BJ (cell line): ENCODE measurements around the gene DDX24. TPM values are rescaled to one million over a fixed set of nuclear protein-coding genes. Genes with fewer than 3 reads are reported as not detected.

ENCODE experiments used
- CTCF ChIA-PET: fragments of 350-600 bp; formaldehyde crosslinking; extraction: SDS; loops from one replicate; lab custom pipeline; 2021; ENCODE audit warnings: antibody characterized with exemption, inconsistent platforms; lab: Yijun Ruan, JAX
- POLR2A ChIA-PET: fragments of 300-600 bp; sonication (Branson Sonifier 250); formaldehyde crosslinking; extraction: SDS; loops from one replicate; lab custom pipeline; 2021; ENCODE audit warnings: antibody characterized with exemption; lab: Charles Lee
- DNase-seq: peaks from one replicate; pipeline ENCODE4 v3.0.0-alpha.2; 2011; ENCODE audit warnings: low read depth
- H3K27me3 ChIP-seq: 2 replicates; pipeline ENCODE4 v1.6.0; 2011; ENCODE audit warnings: low read length; ENCODE audit not compliant: control insufficient read depth, insufficient read depth
- H3K36me3 ChIP-seq: 2 replicates; pipeline ENCODE4 v1.5.1; 2011; ENCODE audit warnings: low read length; ENCODE audit not compliant: control insufficient read depth, insufficient read depth
- H3K4me3 ChIP-seq: 2 replicates; pipeline ENCODE4 v1.5.1; 2011; ENCODE audit warnings: low read depth, mild to moderate bottlenecking, control low read depth, low read length
- polyA plus RNA-seq: library from polyadenylated mRNA; depleted of rRNA; stranded (reverse); fragments of >200 nt; gene quantifications from 2 replicates; pipeline ENCODE4 v1.2.3, GENCODE V29; 2011
- TF ChIP-seq, protein P1 (sequence below): IDR thresholded peaks from 2 replicates; pipeline ENCODE4 v1.5.1; 2011; ENCODE audit warnings: low read depth, mild to moderate bottlenecking, control low read depth, inconsistent platforms, low read length, moderate library complexity; ENCODE audit not compliant: insufficient read depth

The DDX24 gene
- polyA plus RNA-seq, 1 experiment: 147 TPM

DNA sequence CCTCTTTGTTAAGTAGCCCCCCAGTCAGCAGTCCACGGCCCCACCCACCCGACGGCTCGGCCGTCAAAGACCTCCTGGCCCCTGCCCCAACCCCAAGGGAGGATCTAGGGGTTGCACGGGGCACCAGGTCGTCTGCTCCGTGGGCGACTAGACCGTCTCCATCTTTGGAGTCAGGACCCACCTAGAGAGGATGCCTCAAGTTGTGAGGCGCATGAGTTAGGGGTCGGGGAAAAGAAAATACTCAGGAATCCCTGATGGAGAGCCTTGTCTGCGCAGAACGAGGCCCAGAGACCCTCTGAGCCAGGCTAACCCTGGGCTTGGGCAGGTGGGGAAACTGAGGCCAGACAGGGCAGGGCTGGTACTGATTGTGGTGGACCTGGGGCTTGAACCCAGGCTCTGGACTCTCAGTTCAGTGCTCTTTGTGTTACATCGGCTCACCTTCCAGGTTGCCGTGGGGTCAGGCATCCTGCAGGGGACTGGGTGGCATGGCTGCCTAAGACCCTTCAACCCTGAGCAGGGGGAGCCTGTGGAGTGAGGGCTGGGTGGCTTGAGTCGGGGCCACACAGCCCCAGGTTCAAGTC lies 54.0 kb downstream of the DDX24 start:
- ChIA-PET CTCF (interaction anchor here (1.1 to 2.1 kb wide), 6 partner anchors 9 to 110 kb away, joined by 3 to 16 read pairs (median 6); no protein-coding TSS in a partner anchor), POLR2A (no interaction called here)
- Histone ChIP-seq H3K4me3 (peak overlapping the region; percentile 74), H3K36me3 (no peaks in the 10 kb centered on the region), H3K27me3 (no peaks in the 10 kb centered on the region; the same call in 1 of the 2 replicates)
- DNase-seq: no peak
- TF ChIP-seq, protein P1, sequence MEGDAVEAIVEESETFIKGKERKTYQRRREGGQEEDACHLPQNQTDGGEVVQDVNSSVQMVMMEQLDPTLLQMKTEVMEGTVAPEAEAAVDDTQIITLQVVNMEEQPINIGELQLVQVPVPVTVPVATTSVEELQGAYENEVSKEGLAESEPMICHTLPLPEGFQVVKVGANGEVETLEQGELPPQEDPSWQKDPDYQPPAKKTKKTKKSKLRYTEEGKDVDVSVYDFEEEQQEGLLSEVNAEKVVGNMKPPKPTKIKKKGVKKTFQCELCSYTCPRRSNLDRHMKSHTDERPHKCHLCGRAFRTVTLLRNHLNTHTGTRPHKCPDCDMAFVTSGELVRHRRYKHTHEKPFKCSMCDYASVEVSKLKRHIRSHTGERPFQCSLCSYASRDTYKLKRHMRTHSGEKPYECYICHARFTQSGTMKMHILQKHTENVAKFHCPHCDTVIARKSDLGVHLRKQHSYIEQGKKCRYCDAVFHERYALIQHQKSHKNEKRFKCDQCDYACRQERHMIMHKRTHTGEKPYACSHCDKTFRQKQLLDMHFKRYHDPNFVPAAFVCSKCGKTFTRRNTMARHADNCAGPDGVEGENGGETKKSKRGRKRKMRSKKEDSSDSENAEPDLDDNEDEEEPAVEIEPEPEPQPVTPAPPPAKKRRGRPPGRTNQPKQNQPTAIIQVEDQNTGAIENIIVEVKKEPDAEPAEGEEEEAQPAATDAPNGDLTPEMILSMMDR: no peak

- peak within 1 kb of the TSS; percentile 74 for H3K4me3 ChIP-seq
- H3K36me3 ChIP-seq: no peaks in the 10 kb centered on the region
- ChIA-PET POLR2A (interaction anchor here (0.6 to 1.0 kb wide), 3 partner anchors 10 to 115 kb away, joined by 3 read pairs; no protein-coding TSS in a partner anchor), CTCF (interaction anchor here (0.7 to 1.6 kb wide), 7 partner anchors 10 to 154 kb away, joined by 3 to 10 read pairs (median 4); no protein-coding TSS in a partner anchor)
- peak; percentile 96 for DNase-seq
- H3K27me3 ChIP-seq: no peaks in the 10 kb centered on the region; the same call in 1 of the 2 replicates
- TF ChIP-seq, protein P1: no peak
These were observed 54.7 kb downstream of the DDX24 start, which contains the start of gene OTUB2 for GRCh38 chr14:94026173-94026888. TSS of gene OTUB2 (plus strand) at chr14:94026340. CDS start at chr14:94026538, 198 bp downstream.

DNA sequence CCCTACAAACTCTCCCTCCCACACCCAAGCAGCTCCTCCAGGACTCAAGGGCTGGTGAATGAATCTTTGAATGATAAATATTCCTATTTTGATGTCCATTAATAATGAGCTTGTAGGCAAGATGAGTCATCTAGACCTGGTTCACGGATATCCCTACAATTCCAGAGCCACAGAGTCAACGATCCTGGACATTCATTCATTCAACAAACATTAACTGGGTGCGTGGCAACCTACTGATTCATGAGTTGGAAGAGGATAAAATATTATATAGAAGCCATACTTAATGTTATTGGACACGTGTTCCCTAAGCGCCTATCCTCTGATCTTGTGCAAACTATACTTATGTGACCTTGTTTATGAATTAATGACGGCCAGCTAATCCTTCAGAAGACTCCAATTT lies 55.3 kb downstream of the DDX24 start:
- DNase-seq: no peak
- H3K4me3 ChIP-seq: peak overlapping the region; percentile 74; the same call in 1 of the 2 replicates
- CTCF ChIA-PET: interaction anchor here (0.7 to 1.6 kb wide), 7 partner anchors 11 to 155 kb away, joined by 3 to 10 read pairs (median 4); no protein-coding TSS in a partner anchor
- TF ChIP-seq, protein P1: no peak
- H3K36me3 ChIP-seq: no peaks in the 10 kb centered on the region
- no peaks in the 10 kb centered on the region; the same call in 1 of the 2 replicates for H3K27me3 ChIP-seq
- POLR2A ChIA-PET: interaction anchor here (0.6 to 1.0 kb wide), 3 partner anchors 11 to 115 kb away, joined by 3 read pairs; no protein-coding TSS in a partner anchor

- TF ChIP-seq, protein P1: no peak
- ChIA-PET CTCF (interaction anchor here (0.8 to 1.4 kb wide), 3 partner anchors 12 to 112 kb away, joined by 3 to 7 read pairs (median 4); no protein-coding TSS in a partner anchor), POLR2A (no interaction called here)
- Histone ChIP-seq H3K36me3 (no peaks in the 10 kb centered on the region), H3K27me3 (no peaks in the 10 kb centered on the region; the same call in none of the 2 replicates), H3K4me3 (no peak overlapping the region)
- DNase-seq: no peak
These were observed 56.5 kb downstream of the DDX24 start for GRCh38 chr14:94024549-94024948.
